ENCODE data around the gene TOMM22.
A peak's percentile ranks its signal among the peaks of the same experiment; 100 is the strongest.

The TOMM22 gene

GRCh38 chr22:38730411-38730871 lies 48.7 kb downstream of the TOMM22 start:
- H3K27me3 Mint-ChIP-seq (ENCODE audit: low read depth), result no peaks in the 10 kb centered on the region
- peak overlapping the region in 1 of 3 experiments; percentile 32 for H3K27ac Mint-ChIP-seq
- peaks cover 19% of the 10 kb centered on the region for H3K4me1 Mint-ChIP-seq
- no peaks in the 10 kb centered on the region for H3K9me3 Mint-ChIP-seq
- peaks cover 66% of the 10 kb centered on the region for H3K36me3 Mint-ChIP-seq (ENCODE audit: low read depth)
- TF ChIP-seq, protein P1, sequence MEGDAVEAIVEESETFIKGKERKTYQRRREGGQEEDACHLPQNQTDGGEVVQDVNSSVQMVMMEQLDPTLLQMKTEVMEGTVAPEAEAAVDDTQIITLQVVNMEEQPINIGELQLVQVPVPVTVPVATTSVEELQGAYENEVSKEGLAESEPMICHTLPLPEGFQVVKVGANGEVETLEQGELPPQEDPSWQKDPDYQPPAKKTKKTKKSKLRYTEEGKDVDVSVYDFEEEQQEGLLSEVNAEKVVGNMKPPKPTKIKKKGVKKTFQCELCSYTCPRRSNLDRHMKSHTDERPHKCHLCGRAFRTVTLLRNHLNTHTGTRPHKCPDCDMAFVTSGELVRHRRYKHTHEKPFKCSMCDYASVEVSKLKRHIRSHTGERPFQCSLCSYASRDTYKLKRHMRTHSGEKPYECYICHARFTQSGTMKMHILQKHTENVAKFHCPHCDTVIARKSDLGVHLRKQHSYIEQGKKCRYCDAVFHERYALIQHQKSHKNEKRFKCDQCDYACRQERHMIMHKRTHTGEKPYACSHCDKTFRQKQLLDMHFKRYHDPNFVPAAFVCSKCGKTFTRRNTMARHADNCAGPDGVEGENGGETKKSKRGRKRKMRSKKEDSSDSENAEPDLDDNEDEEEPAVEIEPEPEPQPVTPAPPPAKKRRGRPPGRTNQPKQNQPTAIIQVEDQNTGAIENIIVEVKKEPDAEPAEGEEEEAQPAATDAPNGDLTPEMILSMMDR (IDR thresholded peaks at IDR 0.05; ENCODE audit: unreplicated experiment in 3 of 3), result no peak
- no peak overlapping the region for H3K4me3 Mint-ChIP-seq

GRCh38 chr22:38731703-38732161 lies 50.0 kb downstream of the TOMM22 start:
- Mint-ChIP-seq H3K27ac (no peak overlapping the region), H3K27me3 (ENCODE audit: low read depth) (no peaks in the 10 kb centered on the region), H3K4me3 (no peak overlapping the region), H3K4me1 (peaks cover 19% of the 10 kb centered on the region), H3K36me3 (ENCODE audit: low read depth) (peaks cover 56% of the 10 kb centered on the region), H3K9me3 (no peaks in the 10 kb centered on the region)
- TF ChIP-seq, protein P1 (IDR thresholded peaks at IDR 0.05; ENCODE audit: unreplicated experiment in 3 of 3), result no peak

DNA sequence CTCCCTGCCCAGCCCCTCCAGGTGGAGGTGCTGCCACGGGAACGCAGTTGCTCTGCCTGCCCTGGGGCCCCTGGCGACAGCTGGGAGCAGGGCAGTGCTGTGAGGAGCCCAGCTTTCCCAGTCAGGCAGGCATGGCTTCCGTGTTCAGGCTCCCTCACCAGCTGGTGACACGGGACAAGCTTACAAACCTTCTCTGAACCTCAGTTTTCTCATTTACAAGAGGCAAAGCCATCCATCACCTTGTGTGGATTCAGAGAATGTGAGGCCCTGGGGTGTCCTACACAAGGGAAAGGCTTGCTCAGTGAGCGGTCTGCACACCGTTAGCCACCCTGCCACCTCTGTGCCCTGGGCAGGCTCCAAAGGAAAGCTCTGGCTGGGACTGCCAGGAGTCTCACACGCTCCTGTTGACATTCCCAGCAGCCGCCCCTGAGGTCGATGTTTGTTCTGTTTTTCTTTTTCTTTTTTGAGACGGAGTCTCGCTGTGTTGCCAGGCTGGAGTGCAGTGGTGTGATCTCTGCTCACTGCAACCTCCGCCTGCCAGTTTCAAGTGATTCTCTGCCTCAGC lies 50.6 kb downstream of the TOMM22 start:
- H3K9me3 Mint-ChIP-seq, result no peaks in the 10 kb centered on the region
- H3K27ac Mint-ChIP-seq, result no peak overlapping the region
- H3K27me3 Mint-ChIP-seq (ENCODE audit: low read depth), result no peaks in the 10 kb centered on the region
- TF ChIP-seq, protein P1 (IDR thresholded peaks at IDR 0.05; ENCODE audit: unreplicated experiment in 3 of 3), result no peak
- peaks cover 57% of the 10 kb centered on the region for H3K36me3 Mint-ChIP-seq (ENCODE audit: low read depth)
- no peak overlapping the region for H3K4me3 Mint-ChIP-seq
- peaks cover 19% of the 10 kb centered on the region for H3K4me1 Mint-ChIP-seq

DNA sequence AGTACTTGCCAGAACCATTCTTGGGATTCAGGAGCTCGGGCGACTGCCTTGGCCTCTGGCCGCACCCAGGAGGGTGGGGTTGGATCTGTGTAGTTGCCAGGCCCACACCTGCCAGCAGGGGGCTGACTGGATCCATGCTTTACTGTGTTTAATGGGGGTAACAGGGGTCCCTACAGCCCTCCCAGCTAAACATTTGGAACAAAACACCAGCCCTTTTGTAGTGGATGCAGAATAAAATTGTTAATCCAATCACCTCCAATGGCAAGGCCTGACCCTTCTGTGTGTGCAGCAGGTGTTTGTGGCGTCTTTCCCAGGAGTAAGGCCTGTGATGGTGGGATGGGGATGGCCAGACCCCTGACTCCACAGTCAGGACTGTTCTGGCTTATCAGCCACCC lies 51.6 kb downstream of the TOMM22 start:
- Mint-ChIP-seq H3K4me1 (peaks cover 19% of the 10 kb centered on the region), H3K27me3 (ENCODE audit: low read depth) (no peaks in the 10 kb centered on the region), H3K9me3 (no peaks in the 10 kb centered on the region), H3K4me3 (no peak overlapping the region), H3K36me3 (ENCODE audit: low read depth) (peaks cover 58% of the 10 kb centered on the region), H3K27ac (peak overlapping the region; percentile 47 to 66 (median 48))
- TF ChIP-seq, protein P1 (IDR thresholded peaks at IDR 0.05; ENCODE audit: unreplicated experiment in 3 of 3), result peak; percentile 66 to 67 (median 67)

DNA sequence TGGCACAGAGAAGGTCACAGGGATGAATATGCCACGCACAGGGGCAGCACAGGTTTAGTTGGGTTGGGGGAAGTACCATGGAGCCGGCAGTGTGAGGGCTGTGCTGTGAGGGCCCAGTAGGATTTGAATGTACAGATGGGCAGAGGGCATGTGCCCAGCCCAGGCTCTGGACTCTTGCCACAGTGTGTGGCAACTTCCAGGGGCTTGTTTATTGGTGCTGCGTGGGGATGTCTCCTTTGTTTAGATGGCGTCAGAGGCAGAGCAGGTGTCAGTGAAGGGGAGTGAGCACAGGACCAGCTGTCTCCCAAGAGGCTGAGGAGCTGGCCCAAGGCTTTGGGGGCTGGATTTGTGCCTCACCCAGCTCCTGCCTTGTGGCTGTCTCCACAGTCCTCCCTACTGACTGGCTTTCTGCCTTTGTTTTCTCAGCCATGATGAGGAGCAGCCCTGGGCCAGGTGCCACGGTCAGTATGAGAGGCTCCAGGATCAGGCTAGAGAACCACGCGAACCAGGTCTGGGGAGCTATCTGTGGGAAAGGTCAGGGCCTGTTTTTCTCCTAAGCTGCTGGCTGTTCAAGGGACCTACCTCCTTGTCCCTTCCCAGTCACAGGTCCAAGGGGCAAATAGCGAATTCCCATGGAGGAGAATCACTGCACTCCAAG lies 52.1 kb downstream of the TOMM22 start:
- peaks cover 19% of the 10 kb centered on the region for H3K4me1 Mint-ChIP-seq
- H3K36me3 Mint-ChIP-seq (ENCODE audit: low read depth), result peaks cover 57% of the 10 kb centered on the region
- TF ChIP-seq, protein P1 (IDR thresholded peaks at IDR 0.05; ENCODE audit: unreplicated experiment in 3 of 3), result no peak
- no peaks in the 10 kb centered on the region for H3K27me3 Mint-ChIP-seq (ENCODE audit: low read depth)
- peak overlapping the region; percentile 19 to 47 (median 41) for H3K27ac Mint-ChIP-seq
- H3K4me3 Mint-ChIP-seq, result no peak overlapping the region
- no peaks in the 10 kb centered on the region for H3K9me3 Mint-ChIP-seq
